ENCODE measurements around the gene VRK3. TPM values are rescaled to one million over a fixed set of nuclear protein-coding genes. Genes with fewer than 3 reads are reported as not detected.

The VRK3 gene
- total RNA-seq, 4 donors from 2014 or later, result 26.3 to 67.7 (median 50.0) TPM

GRCh38 chr19:50044922-50045321, 19.8 kb upstream of the VRK3 start:
- 95% methylated on average over 7 of the region's 7 CpGs; no CpG with 5 or more reads in 1 of the 2 donors for WGBS, 2 donors (ENCODE audit: low coverage in 1 of 2)
- in situ Hi-C loops (cut with MboI; ENCODE audit: low pct_ligation_motif_present in 1 of 4, low pct_unique_long_range_greater_than_20kb in 1 of 4, low sequenced_read_pairs in 3 of 4) (no loop called here), intact Hi-C loops (cut with DNase I; ENCODE audit: low total_unique reads) (loop anchor here (5.0 kb wide), 1 partner anchor 113 kb away; no protein-coding TSS in a partner anchor)
- H3K9me3 ChIP-seq, result peaks cover 16 to 30% of the 10 kb centered on the region in 2 donors
- H3K27me3 ChIP-seq, result no peaks in the 10 kb centered on the region
- H3K27ac ChIP-seq, result no peak overlapping the region
- peaks cover 5 to 64% (median 33%) of the 10 kb centered on the region in 4 donors for H3K36me3 ChIP-seq
- no peak for DNase-seq
- H3K4me1 ChIP-seq, result peaks cover 0 to under 1% (median 0%) of the 10 kb centered on the region in 4 donors
- no peak overlapping the region for H3K4me3 ChIP-seq
- TF ChIP-seq POLR2AphosphoS5 (IDR thresholded peaks at IDR 0.05) (no peak), EP300 (IDR thresholded peaks at IDR 0.05; ENCODE audit: low read depth) (no peak), CTCF (IDR thresholded peaks at IDR 0.05) (no peak), POLR2A (IDR thresholded peaks at IDR 0.05) (no peak)

- WGBS, 2 donors (ENCODE audit: low coverage in 1 of 2), result 92 to 94% methylated on average over 2 of the region's 2 CpGs
- H3K27ac ChIP-seq, result no peak overlapping the region
- no peak for DNase-seq
- TF ChIP-seq POLR2AphosphoS5 (IDR thresholded peaks at IDR 0.05), result no peak
- no peak for TF ChIP-seq EP300 (IDR thresholded peaks at IDR 0.05; ENCODE audit: low read depth)
- H3K9me3 ChIP-seq, result peaks cover 16 to 30% of the 10 kb centered on the region in 2 donors
- H3K4me1 ChIP-seq, result no peaks in the 10 kb centered on the region
- H3K4me3 ChIP-seq, result no peak overlapping the region
- intact Hi-C loops (cut with DNase I; ENCODE audit: low total_unique reads), result no loop called here
- peaks cover 5 to 70% (median 38%) of the 10 kb centered on the region in 4 donors for H3K36me3 ChIP-seq
- no peaks in the 10 kb centered on the region for H3K27me3 ChIP-seq
- in situ Hi-C loops (cut with MboI; ENCODE audit: low pct_ligation_motif_present in 1 of 4, low pct_unique_long_range_greater_than_20kb in 1 of 4, low sequenced_read_pairs in 3 of 4), result no loop called here
Observed at GRCh38 chr19:50043967-50044366, 18.8 kb upstream of the VRK3 start.

GRCh38 chr19:50042363-50043024, 17.3 kb upstream of the VRK3 start:
- in situ Hi-C loops (cut with MboI; ENCODE audit: low pct_ligation_motif_present in 1 of 4, low pct_unique_long_range_greater_than_20kb in 1 of 4, low sequenced_read_pairs in 3 of 4), result no loop called here
- WGBS, 2 donors (ENCODE audit: low coverage in 1 of 2), result 90 to 100% methylated on average over 2 to 6 of the region's 6 CpGs
- DNase-seq, result no peak
- no peak overlapping the region for H3K4me3 ChIP-seq
- no peak for TF ChIP-seq CTCF (IDR thresholded peaks at IDR 0.05)
- no peak for TF ChIP-seq POLR2A (IDR thresholded peaks at IDR 0.05)
- no peak for TF ChIP-seq EP300 (IDR thresholded peaks at IDR 0.05; ENCODE audit: low read depth)
- no peak for TF ChIP-seq POLR2AphosphoS5 (IDR thresholded peaks at IDR 0.05)
- intact Hi-C loops (cut with DNase I; ENCODE audit: low total_unique reads), result no loop called here
- H3K36me3 ChIP-seq, result peaks cover 5 to 73% (median 38%) of the 10 kb centered on the region in 4 donors
- no peak overlapping the region for H3K27ac ChIP-seq
- H3K9me3 ChIP-seq, result peaks cover 16 to 30% of the 10 kb centered on the region in 2 donors
- H3K27me3 ChIP-seq, result no peaks in the 10 kb centered on the region
- H3K4me1 ChIP-seq, result no peaks in the 10 kb centered on the region

- in situ Hi-C loops (cut with MboI; ENCODE audit: low pct_ligation_motif_present in 1 of 4, low pct_unique_long_range_greater_than_20kb in 1 of 4, low sequenced_read_pairs in 3 of 4) (no loop called here), intact Hi-C loops (cut with DNase I; ENCODE audit: low total_unique reads) (no loop called here)
- no peak overlapping the region for H3K27ac ChIP-seq
- peaks cover 16 to 23% of the 10 kb centered on the region in 2 donors for H3K9me3 ChIP-seq
- H3K4me3 ChIP-seq, result no peak overlapping the region
- no peak for DNase-seq
- H3K4me1 ChIP-seq, result no peaks in the 10 kb centered on the region
- peaks cover 5 to 66% (median 34%) of the 10 kb centered on the region in 4 donors for H3K36me3 ChIP-seq
- 95 to 100% methylated on average over 2 to 6 of the region's 6 CpGs for WGBS, 2 donors (ENCODE audit: low coverage in 1 of 2)
- TF ChIP-seq EP300 (IDR thresholded peaks at IDR 0.05; ENCODE audit: low read depth) (no peak), CTCF (IDR thresholded peaks at IDR 0.05) (no peak), POLR2A (IDR thresholded peaks at IDR 0.05) (no peak), POLR2AphosphoS5 (IDR thresholded peaks at IDR 0.05) (no peak)
- no peaks in the 10 kb centered on the region for H3K27me3 ChIP-seq
Observed at GRCh38 chr19:50040967-50041366, 15.8 kb upstream of the VRK3 start.

All from transverse colon (tissue), 4 donors.